Gastroesophageal sphincter (tissue), 2 donors: Measurements from ENCODE around the gene TBL2.

Experiments
- EP300 ChIP-seq: sonication (generic); formaldehyde crosslinking; IDR thresholded peaks from one replicate; pipeline ENCODE4 v1.6.1; 2017; ENCODE audit warnings: antibody characterized with exemption, mild to moderate bottlenecking
- POLR2A ChIP-seq, 2 donors: fragments of 450-650 bp; IDR thresholded peaks; one replicate each; pipeline ENCODE4 v1.6.1; 2017; ENCODE audit warnings: antibody characterized with exemption in 2 of 2, mild to moderate bottlenecking in 2 of 2, moderate library complexity in 1 of 2
- POLR2AphosphoS5 ChIP-seq: sonication (generic); formaldehyde crosslinking; IDR thresholded peaks from one replicate; pipeline ENCODE4 v1.6.1; 2017; ENCODE audit warnings: antibody characterized with exemption

- TF ChIP-seq POLR2AphosphoS5: no peak
- TF ChIP-seq POLR2A (IDR thresholded peaks at IDR 0.05): no peak
- TF ChIP-seq EP300: no peak
These were observed 595 bp downstream of the TBL2 start for GRCh38 chr7:73577627-73578341.
